WTC11 (cell line): ENCODE data around the gene C20orf204. TPM values are rescaled to one million over a fixed set of nuclear protein-coding genes. Genes with fewer than 3 reads are reported as not detected.

Experiments
- ATF2 ChIP-seq: sonication (generic); formaldehyde crosslinking; IDR thresholded peaks from 2 replicates; pipeline ENCODE4 v1.8.1; 2022; ENCODE audit warnings: low read depth, missing genetic modification reagents, borderline replicate concordance
- E2F4 ChIP-seq: sonication (generic); formaldehyde crosslinking; IDR thresholded peaks from 2 replicates; pipeline ENCODE4 v1.8.1; 2022; ENCODE audit warnings: low read depth, mild to moderate bottlenecking, moderate library complexity, missing genetic modification reagents, borderline replicate concordance
- E2F5 ChIP-seq: sonication (generic); formaldehyde crosslinking; IDR thresholded peaks from 2 replicates; pipeline ENCODE4 v1.8.1; 2022; ENCODE audit warnings: mild to moderate bottlenecking, moderate library complexity, missing genetic modification reagents
- FOXK1 ChIP-seq: sonication (generic); formaldehyde crosslinking; IDR thresholded peaks from 2 replicates; pipeline ENCODE4 v1.8.0; 2022; ENCODE audit warnings: mild to moderate bottlenecking, moderate library complexity, missing genetic modification reagents
- FOXP1 ChIP-seq: sonication (generic); formaldehyde crosslinking; IDR thresholded peaks from 2 replicates; pipeline ENCODE4 v1.8.0; 2022; ENCODE audit warnings: missing genetic modification reagents, mild to moderate bottlenecking, moderate library complexity, borderline replicate concordance
- GABPB1 ChIP-seq: sonication (generic); formaldehyde crosslinking; IDR thresholded peaks from 2 replicates; pipeline ENCODE4 v1.8.1; 2023; ENCODE audit warnings: mild to moderate bottlenecking, missing genetic modification reagents
- GTF2I ChIP-seq: fragments of 250-450 bp; sonication (Bioruptor Pico); conservative IDR thresholded peaks from 2 replicates; pipeline ENCODE4 v1.4.0; 2021; ENCODE audit warnings: mild to moderate bottlenecking
- HMGXB4 ChIP-seq: sonication (generic); formaldehyde crosslinking; IDR thresholded peaks from 2 replicates; pipeline ENCODE4 v1.8.1; 2023; ENCODE audit warnings: mild to moderate bottlenecking, moderate library complexity, missing genetic modification reagents
- IRF1 ChIP-seq: sonication (generic); formaldehyde crosslinking; IDR thresholded peaks from 2 replicates; pipeline ENCODE4 v1.8.0; 2023; ENCODE audit warnings: missing genetic modification reagents
- KAT7 ChIP-seq: sonication (generic); formaldehyde crosslinking; IDR thresholded peaks from 2 replicates; pipeline ENCODE4 v1.8.1; 2023; ENCODE audit warnings: missing genetic modification reagents, mild to moderate bottlenecking, borderline replicate concordance
- MLX ChIP-seq: sonication (generic); formaldehyde crosslinking; IDR thresholded peaks from 2 replicates; pipeline ENCODE4 v1.8.1; 2023; ENCODE audit warnings: mild to moderate bottlenecking, missing genetic modification reagents, moderate library complexity
- NFYB ChIP-seq: sonication (generic); formaldehyde crosslinking; conservative IDR thresholded peaks from 2 replicates; pipeline ENCODE4 v1.8.0; 2022; ENCODE audit warnings: low read depth, missing genetic modification reagents
- NR1H2 ChIP-seq: sonication (generic); formaldehyde crosslinking; IDR thresholded peaks from 2 replicates; pipeline ENCODE4 v1.9.0; 2021; ENCODE audit warnings: mild to moderate bottlenecking, moderate library complexity, missing genetic modification reagents
- NR3C1 ChIP-seq: sonication (generic); formaldehyde crosslinking; conservative IDR thresholded peaks from 2 replicates; pipeline ENCODE4 v1.8.1; 2023; ENCODE audit warnings: low read depth, mild to moderate bottlenecking, missing genetic modification reagents
- PREB ChIP-seq: sonication (generic); formaldehyde crosslinking; IDR thresholded peaks from 2 replicates; pipeline ENCODE4 v1.8.1; 2022; ENCODE audit warnings: mild to moderate bottlenecking, missing genetic modification reagents, moderate library complexity, borderline replicate concordance
- RORB ChIP-seq: fragments of 250-450 bp; sonication (Bioruptor Pico); IDR thresholded peaks from 2 replicates; pipeline ENCODE4 v1.9.0; 2021; ENCODE audit warnings: mild to moderate bottlenecking
- SOX15 ChIP-seq: fragments of 250-450 bp; sonication (Bioruptor Pico); IDR thresholded peaks from 2 replicates; pipeline ENCODE4 v1.9.0; 2021; ENCODE audit warnings: mild to moderate bottlenecking
- STAT6 ChIP-seq: sonication (generic); formaldehyde crosslinking; conservative IDR thresholded peaks from 2 replicates; pipeline ENCODE4 v1.8.1; 2023; ENCODE audit warnings: mild to moderate bottlenecking, low read depth, missing genetic modification reagents, moderate library complexity
- TEAD4 ChIP-seq: sonication (generic); formaldehyde crosslinking; IDR thresholded peaks from 2 replicates; pipeline ENCODE4 v1.8.0; 2022; ENCODE audit warnings: mild to moderate bottlenecking, missing genetic modification reagents
- USF1 ChIP-seq: sonication (generic); formaldehyde crosslinking; IDR thresholded peaks from 2 replicates; pipeline ENCODE4 v1.8.0; 2022; ENCODE audit warnings: mild to moderate bottlenecking, missing genetic modification reagents
- USF2 ChIP-seq: sonication (generic); formaldehyde crosslinking; IDR thresholded peaks from 2 replicates; pipeline ENCODE4 v1.8.1; 2023; ENCODE audit warnings: mild to moderate bottlenecking, missing genetic modification reagents, moderate library complexity
- ZBTB21 ChIP-seq: sonication (generic); formaldehyde crosslinking; IDR thresholded peaks from 2 replicates; pipeline ENCODE4 v1.8.1; 2023; ENCODE audit warnings: mild to moderate bottlenecking, missing genetic modification reagents, borderline replicate concordance
- ZNF138 ChIP-seq: sonication (generic); formaldehyde crosslinking; conservative IDR thresholded peaks from 2 replicates; pipeline ENCODE4 v1.8.1; 2022; ENCODE audit warnings: mild to moderate bottlenecking, moderate library complexity, missing genetic modification reagents
- ZNF219 ChIP-seq: sonication (generic); formaldehyde crosslinking; IDR thresholded peaks from 2 replicates; pipeline ENCODE4 v1.8.0; 2023; ENCODE audit warnings: missing genetic modification reagents, mild to moderate bottlenecking, borderline replicate concordance
- ZNF396 ChIP-seq: fragments of 250-450 bp; sonication (Bioruptor Pico); IDR thresholded peaks from 2 replicates; pipeline ENCODE4 v1.8.0; 2021; ENCODE audit warnings: mild to moderate bottlenecking, moderate library complexity, borderline replicate concordance
- ZNF416 ChIP-seq: fragments of 250-450 bp; sonication (Bioruptor Pico); IDR thresholded peaks from 2 replicates; pipeline ENCODE4 v1.9.0; 2021; ENCODE audit warnings: mild to moderate bottlenecking, inconsistent platforms
- total RNA-seq: library from RNA; stranded (reverse); gene quantifications from 3 replicates; pipeline ENCODE4 v1.2.3, GENCODE V29; 2021

C20orf204 gene
- total RNA-seq, 1 experiment from 2014 or later = 2.1 TPM

GRCh38 chr20:64062596-64063388 is 26.8 kb downstream of the C20orf204 start, which contains the start of gene TCEA2 (continued):
- TF ChIP-seq IRF1 (CRISPR knock-in tag) = no peak
- TF ChIP-seq ZNF138 (CRISPR knock-in tag) = no peak
- TF ChIP-seq GABPB1 (CRISPR knock-in tag) = peak; percentile 63
- TF ChIP-seq NFYB (CRISPR knock-in tag) = no peak
- no peak for TF ChIP-seq ZBTB21
- no peak for TF ChIP-seq NR1H2 (CRISPR knock-in tag)
- no peak for TF ChIP-seq TEAD4 (CRISPR knock-in tag)
- no peak for TF ChIP-seq ZNF219 (CRISPR knock-in tag)
- TF ChIP-seq USF1 (CRISPR knock-in tag) = peak; percentile 66; the same call in 1 of the 2 replicates
- TF ChIP-seq E2F4 (CRISPR knock-in tag) = no peak
- TF ChIP-seq FOXP1 = no peak
- no peak for TF ChIP-seq SOX15
- TF ChIP-seq USF2 (CRISPR knock-in tag) = peak; percentile 82
- TF ChIP-seq FOXK1 (CRISPR knock-in tag) = peak; percentile 70; the same call in 1 of the 2 replicates
- no peak for TF ChIP-seq ATF2 (CRISPR knock-in tag)
- no peak for TF ChIP-seq MLX (CRISPR knock-in tag)
- TF ChIP-seq E2F5 (CRISPR knock-in tag) = peak; percentile 76; the same call in 1 of the 2 replicates
- no peak; the same call in 1 of the 2 replicates for TF ChIP-seq PREB (CRISPR knock-in tag)
- TF ChIP-seq GTF2I (CRISPR knock-in tag) = no peak
- TF ChIP-seq ZNF416 (CRISPR knock-in tag) = no peak
- no peak for TF ChIP-seq HMGXB4 (CRISPR knock-in tag)
- TF ChIP-seq RORB (CRISPR knock-in tag) = no peak
- no peak for TF ChIP-seq KAT7
- TF ChIP-seq STAT6 (CRISPR knock-in tag) = no peak
- TF ChIP-seq NR3C1 (CRISPR knock-in tag) = no peak
- TF ChIP-seq ZNF396 (CRISPR knock-in tag) = no peak
